ENCODE data around the gene TAF1B.

The TAF1B gene

DNA sequence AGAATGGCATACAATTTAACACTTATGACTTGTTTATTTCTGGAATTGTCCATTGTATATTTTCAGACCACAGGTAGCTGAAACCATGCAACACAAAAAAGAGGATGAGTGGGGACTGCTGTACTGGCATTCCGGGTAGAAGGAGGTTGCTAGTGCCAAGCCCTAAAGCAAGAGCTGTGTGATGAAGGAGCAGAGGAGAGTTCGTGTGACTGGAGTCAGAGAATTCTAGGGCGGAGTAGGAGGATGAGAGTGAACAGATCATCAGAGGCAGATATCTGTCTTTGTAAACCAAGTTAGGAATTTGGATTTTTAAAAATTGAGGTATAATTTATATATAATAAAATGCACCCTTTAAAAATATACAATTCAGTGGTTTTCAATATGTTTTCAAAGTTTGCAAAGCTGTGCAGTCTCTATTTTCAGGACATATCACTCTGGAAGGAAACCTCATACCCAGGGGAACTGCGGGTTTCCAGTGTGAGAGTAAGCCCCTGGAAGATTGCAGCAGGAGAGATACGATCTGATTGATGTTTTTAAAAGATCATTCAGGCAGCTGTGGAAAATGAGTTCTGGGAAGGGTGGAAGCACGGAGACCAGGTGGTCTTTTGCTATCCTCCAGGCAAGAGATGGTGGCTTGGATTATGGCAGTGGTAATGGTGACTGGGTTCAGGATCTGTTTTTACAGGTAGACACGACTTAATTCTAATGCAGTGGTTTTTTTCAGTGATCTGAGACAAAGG, 36.4 kb downstream of the TAF1B start:
- no peak for DNase-seq (ENCODE audit: low read depth)

DNA sequence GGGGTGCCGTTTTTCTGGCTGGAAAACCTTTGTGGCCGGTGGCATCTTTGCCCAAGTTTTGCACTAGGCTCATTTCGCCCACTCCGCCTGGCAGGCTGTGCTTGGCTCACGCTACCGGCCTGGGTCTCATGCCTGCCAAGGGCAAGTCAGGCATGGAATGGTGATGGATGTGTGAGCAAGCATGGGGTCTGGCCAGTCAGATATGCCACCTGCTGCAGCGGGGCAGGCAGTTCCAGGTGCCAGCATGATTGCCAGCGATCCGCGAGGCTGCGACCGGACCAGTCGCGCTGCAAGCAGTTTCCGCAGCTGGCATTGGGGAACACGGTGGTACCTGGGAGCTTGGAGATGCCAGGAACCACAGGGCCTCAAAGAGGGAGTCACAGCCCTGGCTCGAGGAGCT, 40.6 kb downstream of the TAF1B start:
- TF ChIP-seq, protein P1, sequence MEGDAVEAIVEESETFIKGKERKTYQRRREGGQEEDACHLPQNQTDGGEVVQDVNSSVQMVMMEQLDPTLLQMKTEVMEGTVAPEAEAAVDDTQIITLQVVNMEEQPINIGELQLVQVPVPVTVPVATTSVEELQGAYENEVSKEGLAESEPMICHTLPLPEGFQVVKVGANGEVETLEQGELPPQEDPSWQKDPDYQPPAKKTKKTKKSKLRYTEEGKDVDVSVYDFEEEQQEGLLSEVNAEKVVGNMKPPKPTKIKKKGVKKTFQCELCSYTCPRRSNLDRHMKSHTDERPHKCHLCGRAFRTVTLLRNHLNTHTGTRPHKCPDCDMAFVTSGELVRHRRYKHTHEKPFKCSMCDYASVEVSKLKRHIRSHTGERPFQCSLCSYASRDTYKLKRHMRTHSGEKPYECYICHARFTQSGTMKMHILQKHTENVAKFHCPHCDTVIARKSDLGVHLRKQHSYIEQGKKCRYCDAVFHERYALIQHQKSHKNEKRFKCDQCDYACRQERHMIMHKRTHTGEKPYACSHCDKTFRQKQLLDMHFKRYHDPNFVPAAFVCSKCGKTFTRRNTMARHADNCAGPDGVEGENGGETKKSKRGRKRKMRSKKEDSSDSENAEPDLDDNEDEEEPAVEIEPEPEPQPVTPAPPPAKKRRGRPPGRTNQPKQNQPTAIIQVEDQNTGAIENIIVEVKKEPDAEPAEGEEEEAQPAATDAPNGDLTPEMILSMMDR (IDR thresholded peaks at IDR 0.05; ENCODE audit: insufficient read depth, low read depth, low read length, missing control alignments): no peak
- no peak overlapping the region for H3K4me3 ChIP-seq (ENCODE audit: low read depth, low read length)
- no peak for DNase-seq (ENCODE audit: low read depth)

More for the DNA sequence above, 36.4 kb downstream of the TAF1B start:
- TF ChIP-seq, protein P1 (IDR thresholded peaks at IDR 0.05; ENCODE audit: insufficient read depth, low read depth, low read length, missing control alignments): no peak
- H3K4me3 ChIP-seq (ENCODE audit: low read depth, low read length): no peak overlapping the region

DNA sequence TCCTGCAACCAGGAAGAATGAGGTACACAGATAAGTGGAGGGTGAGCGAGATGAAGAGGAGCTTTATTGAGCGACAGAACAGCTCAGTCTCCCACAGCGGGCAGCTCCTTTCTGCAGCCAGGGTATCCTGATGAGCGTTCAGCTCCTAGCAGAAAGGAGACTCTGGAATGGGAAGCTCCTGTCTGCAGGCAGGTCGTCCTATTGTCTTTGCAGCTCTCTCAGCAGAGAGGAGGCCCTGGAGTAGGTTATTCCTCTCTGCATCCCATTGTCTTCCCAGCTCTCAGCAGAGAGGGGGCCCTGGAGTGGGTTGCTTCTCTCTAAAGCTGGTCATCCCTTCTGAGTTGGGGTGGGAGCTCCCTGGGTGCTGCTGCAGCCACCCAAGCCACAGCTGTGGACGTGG, 41.2 kb downstream of the TAF1B start:
- TF ChIP-seq, protein P1 (IDR thresholded peaks at IDR 0.05; ENCODE audit: insufficient read depth, low read depth, low read length, missing control alignments): no peak
- no peak overlapping the region for H3K4me3 ChIP-seq (ENCODE audit: low read depth, low read length)
- DNase-seq (ENCODE audit: low read depth): no peak

DNA sequence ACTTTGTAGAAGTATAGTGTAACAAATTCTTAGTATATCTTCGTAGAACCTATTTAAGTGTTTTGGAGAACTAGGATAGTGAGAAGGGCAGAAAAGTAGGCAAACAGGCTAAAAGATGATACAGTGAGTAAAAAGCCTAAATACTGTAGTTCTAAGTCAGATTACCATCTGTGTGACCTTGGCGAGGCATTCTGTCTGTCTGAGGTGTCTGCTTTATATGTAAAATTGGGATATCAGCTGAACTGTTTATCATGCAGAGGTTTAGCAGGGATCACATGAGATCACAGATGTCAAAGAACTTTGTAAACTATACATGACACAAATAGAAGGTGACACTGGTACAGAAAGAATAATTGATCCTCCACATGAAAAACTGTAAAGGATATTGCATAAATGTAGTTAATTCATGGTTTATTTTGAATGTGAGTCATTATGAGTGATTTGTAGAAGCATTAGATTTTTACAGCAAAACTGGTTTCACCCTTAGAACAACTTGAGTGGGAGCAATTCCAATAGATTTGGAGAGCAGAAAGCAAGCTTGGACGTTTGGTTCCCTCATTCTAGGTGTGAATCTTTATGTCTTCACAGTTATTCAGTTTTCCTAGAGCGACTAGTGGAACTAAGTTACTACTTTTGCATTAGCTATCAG, 41.9 kb downstream of the TAF1B start:
- no peak for DNase-seq (ENCODE audit: low read depth)
- no peak overlapping the region for H3K4me3 ChIP-seq (ENCODE audit: low read depth, low read length)
- TF ChIP-seq, protein P1 (IDR thresholded peaks at IDR 0.05; ENCODE audit: insufficient read depth, low read depth, low read length, missing control alignments): no peak

DNA sequence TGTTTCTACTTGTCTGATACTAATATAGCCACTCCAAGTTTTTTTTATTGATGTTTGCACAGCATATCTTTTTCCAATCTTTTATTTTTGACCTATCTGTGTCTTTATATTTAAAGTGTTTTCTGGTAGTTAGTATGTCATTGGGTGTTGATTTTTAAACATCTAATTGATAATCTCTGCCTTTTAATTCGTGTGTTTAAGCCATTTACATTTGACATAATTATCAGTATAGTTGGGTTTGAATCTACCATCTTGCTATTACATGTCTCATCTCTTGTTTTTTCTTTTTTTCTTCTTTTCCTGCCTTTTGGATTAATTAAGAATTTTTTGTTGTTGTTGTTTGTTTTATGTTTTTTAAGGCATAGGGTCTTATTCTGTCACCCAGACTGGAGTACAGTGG, 44.2 kb downstream of the TAF1B start:
- TF ChIP-seq, protein P1 (IDR thresholded peaks at IDR 0.05; ENCODE audit: insufficient read depth, low read depth, low read length, missing control alignments): no peak
- no peak overlapping the region for H3K4me3 ChIP-seq (ENCODE audit: low read depth, low read length)

DNA sequence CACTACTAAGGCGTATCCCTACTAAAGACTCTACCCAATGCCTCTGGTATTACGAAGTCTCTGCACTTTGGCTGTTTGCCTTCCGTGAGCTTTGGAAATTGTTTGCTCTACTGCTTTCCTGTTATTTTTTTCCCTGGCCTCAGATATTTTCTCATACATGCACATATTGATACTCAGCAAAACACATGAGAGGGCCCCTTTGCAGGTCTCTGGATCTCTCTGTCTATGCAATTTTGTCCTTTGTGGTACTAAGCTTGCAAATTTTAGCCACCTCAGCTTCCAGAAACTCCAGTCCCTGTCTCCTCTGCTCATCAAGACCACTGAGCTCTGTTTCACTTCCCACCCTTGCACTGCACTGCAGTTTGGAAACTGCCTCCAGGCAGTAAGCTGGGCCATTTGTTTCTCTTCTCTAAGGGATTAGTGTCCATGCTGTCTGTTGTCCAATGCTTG, 46.6 kb downstream of the TAF1B start:
- H3K4me3 ChIP-seq (ENCODE audit: low read depth, low read length): no peak overlapping the region
- TF ChIP-seq, protein P1 (IDR thresholded peaks at IDR 0.05; ENCODE audit: insufficient read depth, low read depth, low read length, missing control alignments): no peak
- peak; percentile 37 for DNase-seq (ENCODE audit: low read depth)

More for the DNA sequence above, 44.2 kb downstream of the TAF1B start:
- no peak for DNase-seq (ENCODE audit: low read depth)

Data from GM12865 (cell line).